Prostate gland (tissue), 2 donors: ENCODE results near the gene KIF5A. TPM values are rescaled to one million over a fixed set of nuclear protein-coding genes. Genes with fewer than 3 reads are reported as not detected.

Source experiments
- DNase-seq: peaks from one replicate; pipeline ENCODE4 v3.0.0-alpha.2; 2019; ENCODE audit warnings: low spot score
- H3K27ac ChIP-seq, 2 donors: fragments of 200-600 bp; sonication (generic); 2 replicates each; pipeline ENCODE4 v1.5.1; 2017 to 2019
- H3K27me3 ChIP-seq: fragments of 200-600 bp; sonication (generic); replicated peaks from 2 replicates; pipeline ENCODE4 v1.5.1; 2019; ENCODE audit not compliant: insufficient read depth
- H3K36me3 ChIP-seq, 2 donors: fragments of 200-600 bp; sonication (generic); 1 replicate in 1 of 2; 2 replicates in 1 of 2; pipeline versions ENCODE4 v1.5.1 to v1.8.1; 2017 to 2019
- H3K4me1 ChIP-seq: fragments of 200-600 bp; sonication (generic); replicated peaks from 2 replicates; pipeline ENCODE4 v1.5.1; 2019
- H3K4me3 ChIP-seq, 2 donors: fragments of 200-600 bp; sonication (generic); 2 replicates each; pipeline ENCODE4 v1.5.1; 2017 to 2019
- H3K9me3 ChIP-seq: fragments of 200-600 bp; sonication (generic); 2 replicates; pipeline ENCODE4 v1.5.1; 2017
- CTCF ChIP-seq, 4 experiments: fragments of 200-600 bp in 2 of 4; fragments of 450-650 bp in 2 of 4; sonication (generic) in 2 of 4; IDR thresholded peaks; 1 replicate in 3 of 4; 2 replicates in 1 of 4; pipeline ENCODE4 v1.5.1; 2016 to 2019; ENCODE audit warnings: antibody characterized with exemption in 4 of 4, mild to moderate bottlenecking in 2 of 4, moderate library complexity in 2 of 4
- POLR2A ChIP-seq: fragments of 450-650 bp; IDR thresholded peaks from one replicate; pipeline ENCODE4 v1.6.1; 2016; ENCODE audit warnings: antibody characterized with exemption, mild to moderate bottlenecking
- POLR2AphosphoS5 ChIP-seq: sonication (generic); formaldehyde crosslinking; IDR thresholded peaks from one replicate; pipeline ENCODE4 v1.6.1; 2017; ENCODE audit warnings: antibody characterized with exemption
- WGBS: methylation state at CpG from one replicate; pipeline ENCODE4 v1.1.5; 2018; 5-methylcytosine and 5-hydroxymethylcytosine counted together
- intact Hi-C: fragments of 100-400 bp; cut with DNase I; formaldehyde crosslinking; loops from one replicate; pipeline ENCODE4 v1.14.2; 2022
- total RNA-seq, 2 donors: library from RNA; depleted of rRNA; stranded (reverse); fragments of >200 nt; gene quantifications; one replicate each; pipeline ENCODE4 v1.1.0, GENCODE V29; 2016

The KIF5A gene
- total RNA-seq, 2 donors from 2014 or later: 0.50 to 3.7 TPM

DNA sequence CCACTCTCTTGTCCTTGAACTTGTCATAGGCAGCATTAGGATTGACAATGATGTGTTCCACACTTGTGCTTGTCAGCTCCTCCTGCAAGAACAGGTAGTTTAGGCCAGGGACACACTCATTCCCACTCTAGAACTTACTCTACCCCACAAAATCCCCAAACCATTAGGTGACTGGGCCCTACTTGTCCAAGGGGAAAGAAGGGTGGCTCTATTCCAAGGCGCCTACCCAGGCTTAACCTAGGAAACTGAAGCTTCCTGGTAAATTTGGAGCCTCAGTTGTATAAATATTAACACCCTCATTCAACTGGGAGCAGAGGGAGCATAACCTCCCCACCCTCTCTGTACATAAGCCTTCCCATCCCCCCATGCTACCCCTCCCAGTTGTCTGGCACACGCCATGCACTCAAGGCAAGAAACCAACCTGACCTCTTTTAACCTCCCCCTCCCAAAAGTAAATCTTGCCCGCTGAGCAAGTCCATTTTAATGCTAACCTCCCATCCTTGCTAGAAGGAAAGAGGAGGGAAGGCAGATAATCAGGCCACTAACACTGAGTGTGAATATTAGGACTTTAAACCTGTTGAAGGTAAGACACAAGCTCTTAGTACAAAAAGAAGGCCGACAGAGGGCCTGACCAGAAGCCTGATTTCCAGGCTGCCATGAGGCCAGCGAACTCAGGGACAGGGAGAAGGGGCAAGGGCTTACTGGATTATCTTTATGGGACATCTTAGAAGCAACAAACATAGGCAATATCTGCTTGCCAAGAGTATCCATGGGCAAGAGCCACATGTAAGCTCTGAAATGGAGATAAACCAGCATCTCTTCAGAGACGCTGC is 13.9 kb upstream of the KIF5A start:
- DNase-seq: no peak
- no peak for TF ChIP-seq CTCF (IDR thresholded peaks at IDR 0.05)
- no peak for TF ChIP-seq POLR2AphosphoS5
- no peak for TF ChIP-seq POLR2A
- peaks cover 0 to 10% of the 10 kb centered on the region in 2 donors for H3K36me3 ChIP-seq
- intact Hi-C loops: no loop called here
- peak overlapping the region in 1 of 2 donors; percentile 4 for H3K27ac ChIP-seq
- WGBS: 69% methylated on average over 6 of the region's 6 CpGs
- H3K4me3 ChIP-seq: no peak overlapping the region
- H3K27me3 ChIP-seq: no peaks in the 10 kb centered on the region
- H3K4me1 ChIP-seq: no peaks in the 10 kb centered on the region
- no peaks in the 10 kb centered on the region for H3K9me3 ChIP-seq

DNA sequence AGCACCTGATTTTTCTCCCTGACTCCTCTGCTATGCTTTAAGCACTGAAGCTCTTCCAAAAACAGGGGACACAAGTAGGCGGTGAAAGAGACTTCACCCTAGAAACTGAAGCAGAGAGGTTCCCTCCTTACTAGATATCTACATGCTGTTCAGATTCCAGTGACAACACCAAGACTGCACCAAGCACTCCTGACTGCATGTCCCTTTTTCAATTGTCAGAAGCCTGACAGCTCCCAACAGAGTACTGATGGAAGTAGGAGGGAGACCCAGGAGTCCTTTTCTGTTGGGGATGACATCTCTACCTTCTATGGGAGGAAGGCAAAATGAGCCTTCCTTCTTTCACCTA is 13.3 kb upstream of the KIF5A start:
- no peaks in the 10 kb centered on the region for H3K9me3 ChIP-seq
- intact Hi-C loops: no loop called here
- 100% methylated on average over 1 of the region's 1 CpG for WGBS
- no peaks in the 10 kb centered on the region for H3K27me3 ChIP-seq
- no peak overlapping the region for H3K4me3 ChIP-seq
- no peaks in the 10 kb centered on the region for H3K4me1 ChIP-seq
- no peak for DNase-seq
- H3K36me3 ChIP-seq: peaks cover 0 to 10% of the 10 kb centered on the region in 2 donors
- TF ChIP-seq CTCF (IDR thresholded peaks at IDR 0.05) (no peak), POLR2A (no peak), POLR2AphosphoS5 (no peak)
- H3K27ac ChIP-seq: peak overlapping the region in 1 of 2 donors; percentile 4

DNA sequence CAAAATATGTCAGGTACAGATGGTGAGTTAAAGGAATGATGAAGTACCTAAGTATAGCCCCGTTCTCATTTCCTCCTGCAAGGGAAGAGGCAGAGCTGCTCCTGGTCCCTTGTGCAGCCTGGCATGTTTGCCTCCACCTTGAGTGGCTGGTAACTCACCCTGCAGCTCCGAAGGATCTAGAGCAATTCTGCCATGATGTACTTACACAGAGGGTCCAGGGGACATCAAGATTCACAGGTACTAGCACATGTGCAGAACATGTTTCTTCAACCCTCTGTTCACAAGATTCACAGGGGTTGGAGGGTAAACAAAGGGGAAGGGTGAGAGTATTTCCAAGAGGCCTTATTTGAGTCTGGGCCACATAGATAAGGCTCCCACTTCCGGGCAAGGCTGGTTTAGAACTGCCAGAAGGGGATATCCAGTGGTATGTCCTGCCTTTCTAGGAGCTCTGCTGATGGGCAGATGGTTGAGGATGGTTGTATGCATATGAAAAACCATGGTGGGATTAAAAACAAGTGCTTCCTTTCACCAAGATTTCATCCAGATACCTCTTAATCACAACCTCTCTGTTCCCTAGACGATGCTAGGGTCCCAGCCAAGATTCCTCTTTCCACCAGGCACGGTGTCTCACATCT is 10.6 kb upstream of the KIF5A start:
- WGBS: 84% methylated on average over 5 of the region's 5 CpGs
- H3K4me1 ChIP-seq: no peaks in the 10 kb centered on the region
- H3K4me3 ChIP-seq: no peak overlapping the region
- TF ChIP-seq POLR2AphosphoS5 (no peak), CTCF (IDR thresholded peaks at IDR 0.05) (no peak), POLR2A (no peak)
- H3K9me3 ChIP-seq: no peaks in the 10 kb centered on the region
- no peak overlapping the region for H3K27ac ChIP-seq
- intact Hi-C loops: no loop called here
- peaks cover 0 to under 1% of the 10 kb centered on the region in 2 donors for H3K36me3 ChIP-seq
- DNase-seq: no peak
- no peaks in the 10 kb centered on the region for H3K27me3 ChIP-seq

- Histone ChIP-seq H3K36me3 (no peaks in the 10 kb centered on the region), H3K27me3 (no peaks in the 10 kb centered on the region), H3K4me3 (no peak overlapping the region), H3K9me3 (no peaks in the 10 kb centered on the region), H3K4me1 (peaks cover 7% of the 10 kb centered on the region), H3K27ac (no peak overlapping the region)
- intact Hi-C loops: no loop called here
- no peak for TF ChIP-seq POLR2A
- TF ChIP-seq POLR2AphosphoS5: no peak
- TF ChIP-seq CTCF (IDR thresholded peaks at IDR 0.05): no peak
- DNase-seq: no peak
- WGBS: 26% methylated on average over 2 of the region's 2 CpGs
These were observed 8.8 kb upstream of the KIF5A start for GRCh38 chr12:57541001-57541400.

DNA sequence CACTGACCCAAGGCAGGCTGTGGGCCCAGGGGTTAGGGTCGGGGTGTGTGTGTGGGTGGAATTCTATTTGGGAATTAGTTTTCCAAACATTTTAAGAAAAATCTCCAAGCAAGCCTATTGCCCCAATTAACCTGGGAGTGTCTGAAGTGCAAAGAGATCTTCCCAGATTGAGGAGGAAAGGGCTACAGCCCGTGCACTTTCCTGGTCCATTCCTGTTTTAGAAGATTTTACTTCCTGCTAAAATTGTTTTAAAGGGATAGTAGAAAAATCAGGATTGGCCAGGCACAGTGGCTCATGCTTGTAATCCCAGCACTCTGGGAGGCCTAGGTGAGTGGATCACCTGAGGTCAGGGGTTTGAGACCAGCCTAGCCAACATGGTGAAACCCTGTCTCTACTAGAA is 8.1 kb upstream of the KIF5A start:
- Histone ChIP-seq H3K4me3 (no peak overlapping the region), H3K36me3 (no peaks in the 10 kb centered on the region), H3K27ac (no peak overlapping the region), H3K9me3 (no peaks in the 10 kb centered on the region), H3K27me3 (no peaks in the 10 kb centered on the region), H3K4me1 (peaks cover 7% of the 10 kb centered on the region)
- 87% methylated on average over 2 of the region's 2 CpGs for WGBS
- intact Hi-C loops: no loop called here
- no peak for DNase-seq
- TF ChIP-seq POLR2A: no peak
- no peak for TF ChIP-seq CTCF (IDR thresholded peaks at IDR 0.05)
- no peak for TF ChIP-seq POLR2AphosphoS5
